Activated T-helper 1 cell treated with anti-CD3 and anti-CD28 coated beads, Interleukin-2, amount 50 U/mL, for 16 hours (primary cell): ENCODE results near the gene MICAL1.

Experiments used
- DNase-seq, 2 donors: peaks; one replicate each; pipeline ENCODE4 v3.0.0-alpha.2; 2020; ENCODE audit warnings: low read depth in 1 of 2, low spot score in 1 of 2

The MICAL1 gene

DNA sequence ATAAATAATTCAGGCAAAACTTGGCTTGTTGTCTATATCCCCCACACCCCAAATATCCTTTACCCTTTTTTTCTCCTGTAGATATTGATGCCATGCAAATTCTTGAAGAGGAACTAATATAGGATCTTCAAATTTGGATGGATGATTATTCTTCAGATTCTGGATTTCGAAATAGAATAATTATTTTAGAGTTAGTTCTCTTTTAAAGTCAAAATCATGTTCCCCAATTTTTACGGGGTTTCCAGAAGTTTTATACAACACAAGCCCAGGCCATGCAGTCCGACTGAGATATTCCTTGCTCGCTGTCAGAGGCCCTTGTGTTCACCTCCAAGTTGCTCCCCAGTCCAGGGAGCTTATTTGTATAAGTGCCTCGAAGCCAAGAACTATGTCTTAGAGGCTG lies 19.5 kb downstream of the MICAL1 start:
- DNase-seq, result no peak

DNA sequence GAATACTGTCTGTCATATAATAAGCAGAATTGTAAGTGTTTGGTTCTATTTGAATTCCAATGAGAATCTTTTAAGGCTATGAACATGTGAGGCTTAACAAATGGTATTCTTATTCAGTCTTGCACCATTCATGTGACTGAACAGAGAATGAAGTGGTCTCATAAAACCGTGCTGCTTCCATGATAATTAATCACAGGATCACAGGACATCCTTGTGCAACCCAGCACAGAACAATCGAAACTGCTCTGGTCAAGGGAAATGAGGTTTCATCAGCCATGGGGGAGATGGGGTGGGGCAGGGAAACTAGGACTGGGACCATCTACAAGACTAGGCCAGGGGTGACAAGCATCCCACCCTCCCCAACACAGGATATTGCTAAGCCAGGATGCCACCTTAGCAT lies 21.1 kb downstream of the MICAL1 start:
- no peak for DNase-seq

DNA sequence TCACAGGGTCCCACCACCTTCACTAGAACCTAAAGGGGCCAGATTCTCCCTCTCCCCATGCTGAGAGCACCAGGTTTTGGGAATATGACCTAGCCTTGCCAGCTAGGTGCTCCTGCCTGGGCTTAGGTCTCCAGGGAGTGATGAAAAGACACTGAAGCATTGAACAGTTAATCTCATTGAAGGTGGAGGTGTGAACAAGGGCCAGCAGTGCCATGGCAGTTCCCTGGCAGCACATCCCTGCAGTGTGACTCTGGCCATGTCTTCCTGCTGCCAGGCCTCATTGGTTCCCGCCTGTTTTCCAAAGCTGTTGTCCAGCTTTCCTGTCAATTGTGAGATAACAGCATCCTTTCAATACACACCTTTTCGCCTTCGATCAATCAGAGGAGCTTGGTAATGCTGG lies 26.1 kb downstream of the MICAL1 start:
- DNase-seq, result no peak

DNA sequence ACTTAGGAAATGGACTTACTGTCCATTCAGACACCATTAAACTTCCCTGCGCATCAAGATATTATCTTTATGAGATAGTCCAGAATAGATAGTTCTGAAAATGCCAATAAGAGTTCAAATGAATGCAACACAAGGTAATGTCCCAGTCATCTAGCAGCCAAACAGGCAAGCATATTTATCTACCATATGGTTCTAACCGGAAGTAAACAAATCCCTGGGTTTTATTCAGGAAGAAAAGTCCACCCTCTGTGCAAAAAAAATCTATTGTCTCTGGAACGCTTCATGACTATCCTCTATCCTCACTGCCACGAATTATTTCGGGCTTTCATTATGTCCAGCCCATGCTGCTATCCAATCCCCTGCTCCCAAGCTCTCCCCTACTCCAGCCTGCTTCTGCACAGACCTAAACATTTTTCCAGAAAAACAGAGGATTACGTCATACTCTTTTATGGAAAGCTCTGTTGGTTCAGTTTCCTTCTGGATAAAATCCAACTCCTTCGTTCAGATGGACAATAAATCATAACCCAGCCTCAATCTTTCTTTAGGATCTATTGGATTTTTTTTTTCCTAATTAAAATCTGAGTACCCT lies 26.6 kb downstream of the MICAL1 start:
- no peak for DNase-seq

DNA sequence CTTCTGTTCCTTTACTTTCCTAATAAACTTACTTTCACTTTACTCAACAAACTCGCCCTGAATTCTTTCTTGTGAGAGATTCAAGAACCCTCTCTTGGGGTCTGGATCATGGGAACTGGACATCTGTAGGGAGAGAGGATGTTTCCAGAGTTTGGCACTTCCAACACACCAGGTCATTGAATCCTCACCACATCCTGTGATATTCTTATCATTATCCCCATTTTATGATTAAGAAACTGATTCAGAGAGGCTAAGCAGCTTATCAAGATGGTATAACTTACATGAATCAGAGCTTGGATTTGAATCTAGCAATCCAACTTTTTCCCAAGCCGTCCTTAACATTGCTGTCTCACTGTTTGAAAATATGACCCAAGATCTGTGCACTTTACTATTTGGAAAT lies 30.6 kb downstream of the MICAL1 start:
- no peak for DNase-seq

DNA sequence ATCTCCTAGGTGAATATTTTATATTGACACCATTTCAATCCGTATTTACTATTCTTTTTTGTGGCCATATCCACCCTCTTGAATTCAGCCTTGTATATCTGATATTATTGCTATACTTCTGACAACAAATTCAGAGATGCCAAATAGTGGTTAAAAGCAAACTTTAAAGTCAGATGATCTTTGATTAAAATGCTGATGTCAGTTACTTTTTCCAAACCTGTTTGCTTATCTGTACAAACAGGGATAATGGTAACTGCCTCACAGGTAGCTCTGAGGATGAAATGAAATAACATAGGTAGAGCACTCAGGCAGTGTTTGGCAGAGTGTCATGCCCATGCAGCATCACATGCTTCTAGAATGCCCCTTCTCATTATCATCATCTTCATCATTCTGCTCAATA lies 34.4 kb downstream of the MICAL1 start:
- DNase-seq, result no peak

DNA sequence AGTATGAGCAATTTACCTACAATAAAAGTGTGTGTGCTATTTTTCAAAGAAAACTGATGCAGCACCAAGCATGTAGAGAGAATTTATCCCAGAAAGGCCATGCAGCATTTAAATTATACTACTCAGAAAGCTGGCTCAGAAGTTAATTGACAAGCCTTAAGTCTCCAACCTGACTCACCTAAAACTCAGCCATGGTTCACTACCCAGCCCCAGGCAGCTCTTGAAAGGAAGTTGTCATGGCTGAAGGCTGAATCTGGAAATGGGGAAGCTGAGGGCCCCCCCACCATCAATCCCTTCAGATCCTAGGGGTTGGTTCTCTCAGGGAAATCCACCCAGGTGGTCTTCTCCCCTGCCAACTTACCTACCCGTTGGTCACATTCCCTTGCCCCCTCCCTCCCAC lies 34.8 kb downstream of the MICAL1 start:
- DNase-seq, result no peak

DNA sequence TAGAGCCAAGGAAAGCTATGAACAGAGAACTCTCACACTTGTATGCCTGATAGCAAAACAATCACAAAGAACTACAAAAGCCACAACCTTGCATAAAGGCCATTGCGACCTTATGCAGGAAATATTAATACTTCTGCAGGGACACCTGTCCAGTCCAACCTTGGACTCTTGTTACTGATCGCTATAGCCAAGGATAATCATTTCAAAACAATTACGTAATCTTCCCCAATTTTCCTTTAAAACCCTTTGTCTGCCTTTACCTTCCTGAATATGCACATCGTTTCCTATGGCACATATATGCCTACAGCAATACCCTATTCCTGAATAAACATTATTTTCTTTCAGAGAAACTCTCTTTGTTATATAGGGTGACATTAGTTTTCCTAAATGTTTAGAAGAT lies 37.9 kb downstream of the MICAL1 start:
- DNase-seq, result no peak

DNA sequence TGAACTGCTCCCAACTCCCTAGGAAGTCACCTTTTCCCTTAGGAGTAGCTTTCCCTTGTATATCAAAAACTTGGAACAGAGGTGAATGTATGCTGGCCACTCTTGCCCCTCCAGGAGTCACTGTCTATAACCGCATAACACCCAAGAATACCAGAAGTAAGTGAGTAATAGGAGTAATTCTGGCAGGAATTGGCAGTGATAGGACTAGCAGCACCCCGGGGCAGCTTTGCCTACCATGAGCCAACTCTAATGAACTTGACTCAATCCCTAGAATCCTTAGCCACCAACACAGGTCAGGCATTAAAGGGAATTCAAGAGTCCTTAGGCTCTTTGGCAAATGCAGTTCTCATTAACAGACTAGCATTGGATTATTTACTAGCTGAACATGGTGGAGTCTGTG lies 44.5 kb downstream of the MICAL1 start:
- DNase-seq, result no peak

DNA sequence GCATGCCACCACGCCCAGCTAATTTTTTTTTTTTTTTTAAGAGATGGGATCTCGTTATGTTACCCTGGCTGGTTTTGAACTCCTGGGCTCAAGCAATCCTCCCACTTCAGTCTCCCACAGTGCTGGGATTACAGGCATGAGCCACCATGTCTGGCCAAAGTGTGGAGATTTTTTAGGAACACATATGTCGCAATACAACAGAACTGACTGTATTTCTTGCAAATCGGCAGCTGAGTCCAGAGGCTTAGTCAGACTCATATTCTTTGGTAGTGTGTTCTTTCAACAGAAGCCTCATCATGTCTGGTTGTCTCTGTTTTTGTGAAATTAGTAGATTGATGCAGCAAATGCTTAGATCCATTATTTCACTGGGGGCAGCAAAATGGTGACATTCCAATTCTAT lies 49.4 kb downstream of the MICAL1 start:
- no peak for DNase-seq

DNA sequence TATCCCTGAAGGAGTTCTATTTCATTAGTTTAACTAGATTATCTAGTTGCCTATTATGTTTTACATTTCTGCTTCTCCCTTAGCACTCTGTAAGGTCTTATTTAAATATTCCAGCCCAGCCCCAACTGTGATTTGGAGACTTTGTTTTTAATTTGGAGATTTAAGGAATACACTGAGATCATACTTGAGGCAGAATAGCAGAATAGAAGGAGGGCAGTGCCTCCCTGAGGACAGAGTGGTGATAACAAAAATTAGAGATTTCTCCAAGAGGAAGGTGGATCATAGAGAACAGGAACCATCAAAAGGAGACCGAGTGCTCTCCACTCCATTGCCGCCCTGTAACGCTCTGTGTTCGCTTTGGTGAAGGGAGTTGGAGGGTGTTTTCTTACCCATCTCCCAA lies 58.6 kb downstream of the MICAL1 start:
- DNase-seq, result no peak

DNA sequence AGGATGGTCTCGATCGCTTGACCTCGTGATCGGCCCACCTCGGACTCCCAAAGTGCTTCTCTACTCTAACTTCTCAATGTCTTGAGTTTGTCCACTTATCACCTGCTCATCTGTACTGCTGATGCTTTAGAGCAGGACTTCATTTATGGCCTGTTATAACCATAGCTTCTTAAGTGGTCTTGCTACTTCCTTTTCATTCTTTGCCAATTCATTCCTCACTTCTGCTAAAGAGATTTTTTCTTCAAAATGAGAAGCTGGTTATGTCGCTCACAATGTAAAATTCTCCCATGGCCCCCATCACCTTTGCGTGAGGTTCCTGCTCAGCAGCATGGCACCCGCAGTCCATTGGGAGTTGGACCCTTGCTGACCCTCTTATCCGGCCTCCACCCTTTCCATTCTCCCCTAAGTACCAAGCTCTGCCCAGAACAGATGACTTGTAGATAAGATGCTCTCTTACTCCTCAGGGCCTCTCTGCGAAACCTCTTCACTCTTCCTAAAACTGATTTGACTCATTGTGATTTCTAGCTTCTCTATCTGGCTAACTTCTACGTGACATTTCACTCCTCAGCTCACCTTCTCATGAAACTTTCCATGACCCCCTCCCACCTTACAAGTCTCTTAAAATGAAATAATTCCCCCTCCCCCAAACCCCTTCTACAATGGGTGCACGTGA lies 59.4 kb downstream of the MICAL1 start:
- DNase-seq, result no peak
